ENCODE results near the gene ARID5B.

DNA sequence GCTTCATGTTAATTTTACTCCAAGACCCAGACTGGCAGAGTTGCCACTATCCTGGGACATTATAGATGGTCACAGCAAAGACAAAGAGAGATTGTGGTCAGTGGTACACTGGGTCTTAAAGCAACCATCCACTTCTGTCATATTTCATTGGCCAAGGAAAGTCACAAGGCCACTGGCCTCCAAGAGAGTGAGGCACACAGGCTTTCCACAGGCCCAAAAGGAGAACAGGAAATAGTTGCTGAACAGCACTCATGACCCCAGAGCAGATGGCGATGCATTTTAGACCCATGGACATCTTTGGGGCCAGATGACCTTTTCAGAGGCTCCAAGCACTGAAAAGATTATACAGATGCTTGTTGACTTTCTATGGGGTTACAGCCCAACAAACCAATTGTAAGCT, 97.4 kb downstream of the ARID5B start:
- TF ChIP-seq, protein P1, sequence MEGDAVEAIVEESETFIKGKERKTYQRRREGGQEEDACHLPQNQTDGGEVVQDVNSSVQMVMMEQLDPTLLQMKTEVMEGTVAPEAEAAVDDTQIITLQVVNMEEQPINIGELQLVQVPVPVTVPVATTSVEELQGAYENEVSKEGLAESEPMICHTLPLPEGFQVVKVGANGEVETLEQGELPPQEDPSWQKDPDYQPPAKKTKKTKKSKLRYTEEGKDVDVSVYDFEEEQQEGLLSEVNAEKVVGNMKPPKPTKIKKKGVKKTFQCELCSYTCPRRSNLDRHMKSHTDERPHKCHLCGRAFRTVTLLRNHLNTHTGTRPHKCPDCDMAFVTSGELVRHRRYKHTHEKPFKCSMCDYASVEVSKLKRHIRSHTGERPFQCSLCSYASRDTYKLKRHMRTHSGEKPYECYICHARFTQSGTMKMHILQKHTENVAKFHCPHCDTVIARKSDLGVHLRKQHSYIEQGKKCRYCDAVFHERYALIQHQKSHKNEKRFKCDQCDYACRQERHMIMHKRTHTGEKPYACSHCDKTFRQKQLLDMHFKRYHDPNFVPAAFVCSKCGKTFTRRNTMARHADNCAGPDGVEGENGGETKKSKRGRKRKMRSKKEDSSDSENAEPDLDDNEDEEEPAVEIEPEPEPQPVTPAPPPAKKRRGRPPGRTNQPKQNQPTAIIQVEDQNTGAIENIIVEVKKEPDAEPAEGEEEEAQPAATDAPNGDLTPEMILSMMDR (IDR thresholded peaks at IDR 0.05): no peak
- TF ChIP-seq POLR2A (IDR thresholded peaks at IDR 0.05): no peak

All from transverse colon (tissue), 3 donors.